ENCODE data around the gene LCN2.
"Not testable (repeated sequence)": the region's sequence is repeated elsewhere in the genome, so short reads cannot be mapped to it uniquely, and the experiment has no call there.

The LCN2 gene

GRCh38 chr9:128149001-128149701 lies at the start of gene LCN2:
TSS of gene LCN2 (plus strand) at chr9:128149453. CDS start at chr9:128149526, 73 bp downstream.
- DNase-seq = no peak

DNA sequence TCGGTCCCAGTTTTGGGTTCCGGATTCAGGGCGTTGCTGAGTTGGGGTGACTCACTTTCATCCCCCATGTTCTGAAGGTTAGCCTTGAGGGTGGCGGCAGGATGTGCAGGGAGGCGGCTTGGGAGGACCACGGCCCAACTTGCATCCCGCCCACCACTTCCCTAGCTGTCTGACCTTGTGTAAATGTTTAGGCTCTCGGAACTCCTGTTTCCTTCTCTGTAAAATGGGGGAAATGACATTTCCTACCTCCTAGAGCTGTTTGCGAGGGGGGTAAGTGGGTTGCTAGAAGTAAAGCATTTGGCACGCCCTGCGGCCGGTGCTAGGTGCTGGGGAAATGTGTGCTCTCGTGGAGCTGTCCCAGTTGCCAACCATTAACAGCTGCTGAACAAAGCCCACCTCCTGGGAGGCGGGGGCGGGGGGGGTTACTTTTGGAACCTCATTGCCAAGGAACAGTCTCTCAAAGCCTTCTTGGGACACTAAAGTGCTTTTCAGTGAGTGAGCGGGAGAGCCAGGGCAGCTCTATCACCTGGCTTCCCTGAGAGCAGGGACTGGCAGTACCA lies 49.2 kb upstream of the LCN2 start:
- no peak for DNase-seq

DNA sequence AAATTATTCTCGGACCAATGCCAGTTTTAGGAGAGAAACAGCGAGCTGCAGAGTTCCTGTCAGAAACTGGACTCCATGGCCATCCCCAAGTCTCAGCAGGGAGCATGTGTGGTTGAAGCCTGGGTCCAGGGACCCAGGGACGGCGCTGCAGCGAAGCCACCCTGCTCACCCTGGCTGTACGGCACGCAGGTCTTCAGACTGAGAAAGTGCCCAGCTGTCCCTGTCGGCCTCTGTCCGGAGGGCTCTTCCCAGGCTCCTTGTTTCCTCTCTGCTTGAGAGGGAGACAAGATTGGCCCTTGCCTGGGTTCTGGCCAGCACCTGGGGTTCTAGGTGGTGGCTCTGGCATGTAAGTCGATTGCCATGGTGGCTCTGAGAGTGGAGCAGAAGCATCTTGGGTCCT lies 48.7 kb upstream of the LCN2 start:
- DNase-seq = no peak

GRCh38 chr9:128101231-128101661 lies 48.0 kb upstream of the LCN2 start:
- DNase-seq = no peak

DNA sequence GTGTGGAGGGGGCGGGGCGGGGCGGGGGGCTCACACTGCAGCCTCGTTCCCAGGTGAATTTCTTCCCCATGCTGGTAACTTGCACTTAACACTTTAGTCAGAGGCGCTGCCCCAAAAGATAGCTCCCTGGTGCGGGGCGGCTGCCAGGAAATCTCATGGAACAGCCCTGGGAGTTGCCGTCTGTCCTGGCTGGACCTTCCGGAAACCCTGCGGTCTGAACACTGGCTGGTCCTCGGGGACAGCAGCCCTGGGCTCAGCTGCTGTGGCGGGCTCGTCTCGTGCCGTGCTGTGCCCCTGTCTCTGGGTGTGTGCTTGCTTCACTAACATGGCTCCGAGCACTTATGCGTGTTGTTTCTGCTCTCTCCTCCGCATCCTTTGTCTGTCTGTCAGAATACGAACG lies 47.6 kb upstream of the LCN2 start:
- DNase-seq = no peak

GRCh38 chr9:128102196-128102595 lies 47.1 kb upstream of the LCN2 start:
- no peak for DNase-seq

- DNase-seq = no peak
These were observed 46.2 kb upstream of the LCN2 start for GRCh38 chr9:128102861-128103588.

DNA sequence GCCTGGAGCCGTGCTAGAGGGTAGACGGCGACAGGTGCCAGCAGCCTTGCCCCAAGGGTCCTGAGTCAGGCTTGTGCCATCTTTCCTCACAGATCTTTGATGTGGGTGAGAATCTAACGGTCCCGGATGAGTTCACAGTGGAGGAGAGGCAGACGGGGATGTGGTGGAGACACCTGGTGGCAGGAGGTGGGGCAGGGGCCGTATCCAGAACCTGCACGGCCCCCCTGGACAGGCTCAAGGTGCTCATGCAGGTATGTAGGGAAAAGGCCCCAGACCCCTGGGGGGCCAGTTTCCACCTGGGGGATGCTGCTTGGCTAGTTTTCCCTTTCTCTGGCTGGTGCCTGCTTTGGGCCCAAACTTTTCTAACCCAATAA lies 45.7 kb upstream of the LCN2 start:
- no peak for DNase-seq

DNA sequence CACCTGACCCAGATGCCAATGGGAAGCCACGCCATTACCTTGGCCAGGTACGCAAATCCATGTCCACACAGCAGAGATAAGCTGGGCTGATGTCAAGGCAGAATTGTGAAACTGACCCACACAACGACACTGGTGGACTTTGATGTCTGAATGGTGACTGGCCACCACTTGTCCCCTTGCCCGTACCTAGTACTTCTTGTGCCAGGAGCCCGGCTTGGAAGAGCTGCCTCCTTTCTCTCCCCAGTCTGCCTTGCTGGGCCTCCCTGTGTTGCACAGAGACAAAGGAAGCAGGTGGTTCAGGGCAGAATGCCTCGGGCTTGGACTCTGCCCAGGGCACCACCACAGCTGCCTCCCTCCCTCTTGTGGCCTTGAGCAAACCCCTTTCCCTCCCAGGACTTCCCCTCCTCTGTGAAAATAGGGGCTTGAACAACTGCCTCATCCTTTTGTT lies 45.1 kb upstream of the LCN2 start:
- no peak for DNase-seq

DNA sequence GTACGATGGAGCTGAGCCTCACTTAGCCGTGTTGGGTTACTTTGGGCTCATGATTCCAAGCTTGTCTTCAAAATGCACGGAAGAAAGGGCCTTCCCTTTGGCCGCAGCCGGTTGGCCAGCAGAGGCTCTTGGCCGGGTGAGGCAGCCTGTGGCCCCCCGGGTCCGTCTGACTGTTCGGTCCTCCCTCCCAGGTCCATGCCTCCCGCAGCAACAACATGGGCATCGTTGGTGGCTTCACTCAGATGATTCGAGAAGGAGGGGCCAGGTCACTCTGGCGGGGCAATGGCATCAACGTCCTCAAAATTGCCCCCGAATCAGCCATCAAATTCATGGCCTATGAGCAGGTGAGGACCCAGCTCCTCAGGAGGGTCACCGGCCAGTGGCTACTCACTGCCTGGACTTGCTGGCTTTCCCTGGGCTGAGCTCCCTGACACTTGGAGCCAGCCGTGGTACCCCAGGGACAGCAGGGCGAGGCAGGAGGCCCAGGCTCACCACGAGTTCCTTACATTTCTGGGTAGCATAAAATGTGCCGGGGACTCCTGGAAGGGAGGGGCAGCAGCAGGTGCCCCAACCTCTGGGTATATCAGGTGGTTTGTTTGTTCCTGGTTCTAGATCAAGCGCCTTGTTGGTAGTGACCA lies 43.6 kb upstream of the LCN2 start:
- no peak for DNase-seq

DNA sequence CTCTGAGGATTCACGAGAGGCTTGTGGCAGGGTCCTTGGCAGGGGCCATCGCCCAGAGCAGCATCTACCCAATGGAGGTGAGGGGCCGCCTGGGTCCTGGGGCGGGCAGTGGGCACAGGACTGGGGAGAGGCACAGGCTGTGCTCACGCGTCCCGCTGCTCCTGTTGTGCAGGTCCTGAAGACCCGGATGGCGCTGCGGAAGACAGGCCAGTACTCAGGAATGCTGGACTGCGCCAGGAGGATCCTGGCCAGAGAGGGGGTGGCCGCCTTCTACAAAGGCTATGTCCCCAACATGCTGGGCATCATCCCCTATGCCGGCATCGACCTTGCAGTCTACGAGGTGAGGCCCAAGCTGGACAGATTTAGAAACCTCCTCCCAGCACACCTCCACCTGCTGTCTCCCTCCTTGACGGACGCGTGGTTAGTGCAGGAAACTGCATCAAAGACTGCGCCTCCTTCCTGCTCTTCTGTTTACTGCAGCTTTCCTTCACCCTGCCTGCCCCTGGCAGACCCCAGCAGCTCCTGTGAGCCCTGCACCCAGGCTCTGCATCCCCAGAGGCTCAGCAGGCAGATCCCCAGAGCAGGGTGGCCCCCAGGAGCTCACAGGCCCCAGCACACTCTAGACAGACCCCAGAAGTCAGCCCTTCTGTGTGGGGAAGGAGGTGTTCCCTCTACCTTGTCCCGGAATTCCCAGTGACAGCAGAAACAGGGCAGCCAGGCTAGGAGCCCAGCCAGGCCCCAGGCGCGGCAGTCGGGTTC lies 42.9 kb upstream of the LCN2 start:
- no peak for DNase-seq

DNA sequence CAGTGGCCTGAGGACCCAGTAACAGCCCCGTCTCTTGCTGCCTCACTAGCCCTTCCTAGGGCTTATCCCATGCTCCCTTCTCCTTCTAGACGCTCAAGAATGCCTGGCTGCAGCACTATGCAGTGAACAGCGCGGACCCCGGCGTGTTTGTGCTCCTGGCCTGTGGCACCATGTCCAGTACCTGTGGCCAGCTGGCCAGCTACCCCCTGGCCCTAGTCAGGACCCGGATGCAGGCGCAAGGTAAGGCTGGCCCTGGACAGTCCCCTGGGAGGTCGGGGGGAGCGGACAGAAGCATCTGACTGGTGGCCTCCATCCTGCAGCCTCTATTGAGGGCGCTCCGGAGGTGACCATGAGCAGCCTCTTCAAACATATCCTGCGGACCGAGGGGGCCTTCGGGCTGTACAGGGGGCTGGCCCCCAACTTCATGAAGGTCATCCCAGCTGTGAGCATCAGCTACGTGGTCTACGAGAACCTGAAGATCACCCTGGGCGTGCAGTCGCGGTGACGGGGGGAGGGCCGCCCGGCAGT lies 42.2 kb upstream of the LCN2 start:
- DNase-seq = no peak

DNA sequence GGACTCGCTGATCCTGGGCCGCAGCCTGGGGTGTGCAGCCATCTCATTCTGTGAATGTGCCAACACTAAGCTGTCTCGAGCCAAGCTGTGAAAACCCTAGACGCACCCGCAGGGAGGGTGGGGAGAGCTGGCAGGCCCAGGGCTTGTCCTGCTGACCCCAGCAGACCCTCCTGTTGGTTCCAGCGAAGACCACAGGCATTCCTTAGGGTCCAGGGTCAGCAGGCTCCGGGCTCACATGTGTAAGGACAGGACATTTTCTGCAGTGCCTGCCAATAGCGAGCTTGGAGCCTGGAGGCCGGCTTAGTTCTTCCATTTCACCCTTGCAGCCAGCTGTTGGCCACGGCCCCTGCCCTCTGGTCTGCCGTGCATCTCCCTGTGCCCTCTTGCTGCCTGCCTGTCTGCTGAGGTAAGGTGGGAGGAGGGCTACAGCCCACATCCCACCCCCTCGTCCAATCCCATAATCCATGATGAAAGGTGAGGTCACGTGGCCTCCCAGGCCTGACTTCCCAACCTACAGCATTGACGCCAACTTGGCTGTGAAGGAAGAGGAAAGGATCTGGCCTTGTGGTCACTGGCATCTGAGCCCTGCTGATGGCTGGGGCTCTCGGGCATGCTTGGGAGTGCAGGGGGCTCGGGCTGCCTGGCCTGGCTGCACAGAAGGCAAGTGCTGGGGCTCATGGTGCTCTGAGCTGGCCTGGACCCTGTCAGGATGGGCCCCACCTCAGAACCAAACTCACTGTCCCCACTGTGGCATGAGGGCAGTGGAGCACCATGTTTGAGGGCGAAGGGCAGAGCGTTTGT lies 41.6 kb upstream of the LCN2 start:
- DNase-seq = no peak

DNA sequence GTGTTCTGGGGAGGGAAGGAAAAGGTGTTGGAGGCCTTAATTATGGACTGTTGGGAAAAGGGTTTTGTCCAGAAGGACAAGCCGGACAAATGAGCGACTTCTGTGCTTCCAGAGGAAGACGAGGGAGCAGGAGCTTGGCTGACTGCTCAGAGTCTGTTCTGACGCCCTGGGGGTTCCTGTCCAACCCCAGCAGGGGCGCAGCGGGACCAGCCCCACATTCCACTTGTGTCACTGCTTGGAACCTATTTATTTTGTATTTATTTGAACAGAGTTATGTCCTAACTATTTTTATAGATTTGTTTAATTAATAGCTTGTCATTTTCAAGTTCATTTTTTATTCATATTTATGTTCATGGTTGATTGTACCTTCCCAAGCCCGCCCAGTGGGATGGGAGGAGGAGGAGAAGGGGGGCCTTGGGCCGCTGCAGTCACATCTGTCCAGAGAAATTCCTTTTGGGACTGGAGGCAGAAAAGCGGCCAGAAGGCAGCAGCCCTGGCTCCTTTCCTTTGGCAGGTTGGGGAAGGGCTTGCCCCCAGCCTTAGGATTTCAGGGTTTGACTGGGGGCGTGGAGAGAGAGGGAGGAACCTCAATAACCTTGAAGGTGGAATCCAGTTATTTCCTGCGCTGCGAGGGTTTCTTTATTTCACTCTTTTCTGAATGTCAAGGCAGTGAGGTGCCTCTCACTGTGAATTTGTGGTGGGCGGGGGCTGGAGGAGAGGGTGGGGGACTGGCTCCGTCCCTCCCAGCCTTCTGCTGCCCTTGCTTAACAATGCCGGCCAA lies 40.8 kb upstream of the LCN2 start:
- no peak for DNase-seq

DNA sequence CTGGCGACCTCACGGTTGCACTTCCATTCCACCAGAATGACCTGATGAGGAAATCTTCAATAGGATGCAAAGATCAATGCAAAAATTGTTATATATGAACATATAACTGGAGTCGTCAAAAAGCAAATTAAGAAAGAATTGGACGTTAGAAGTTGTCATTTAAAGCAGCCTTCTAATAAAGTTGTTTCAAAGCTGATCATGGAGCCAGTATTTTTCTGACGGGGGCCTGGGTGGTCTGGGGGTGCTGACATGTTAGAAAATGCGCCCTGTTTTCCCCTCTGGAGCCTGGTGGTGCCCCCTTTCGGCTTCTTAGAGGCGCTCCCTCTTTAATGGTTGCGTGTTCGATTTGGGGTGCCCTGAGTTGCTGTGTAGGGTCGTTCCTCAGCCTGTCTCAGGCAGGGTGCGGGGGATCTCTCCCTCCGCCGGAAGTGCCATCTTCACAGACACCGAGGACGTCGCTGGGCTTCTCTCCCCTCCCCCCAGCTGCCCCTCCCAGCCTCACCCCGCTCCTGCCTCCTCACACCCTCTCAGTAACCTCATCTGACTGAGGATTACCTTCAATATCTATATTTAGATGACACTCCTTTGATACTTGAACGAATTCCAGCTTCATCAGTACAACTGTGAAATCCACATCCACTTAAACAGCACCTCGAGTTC lies 40.1 kb upstream of the LCN2 start:
- no peak for DNase-seq

DNA sequence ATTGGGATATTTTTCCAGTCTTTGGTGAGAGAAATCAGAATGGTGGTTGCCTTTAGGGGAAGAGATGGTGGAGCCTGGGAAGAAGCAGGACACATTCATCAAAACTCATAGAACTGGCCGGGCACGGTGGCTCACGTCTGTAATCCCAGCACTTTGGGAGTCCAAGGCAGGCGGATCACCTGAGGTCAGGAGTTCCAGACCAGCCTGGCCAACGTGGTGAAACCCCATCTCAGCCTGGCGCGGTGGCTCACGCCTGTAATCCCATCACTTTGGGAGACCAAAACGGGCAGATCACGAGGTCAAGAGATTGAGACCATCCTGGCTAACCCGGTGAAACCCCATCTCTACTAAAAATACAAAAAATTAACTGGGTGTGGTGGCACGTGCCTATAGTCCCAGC lies 37.5 kb upstream of the LCN2 start:
- DNase-seq = not testable (repeated sequence)

DNA sequence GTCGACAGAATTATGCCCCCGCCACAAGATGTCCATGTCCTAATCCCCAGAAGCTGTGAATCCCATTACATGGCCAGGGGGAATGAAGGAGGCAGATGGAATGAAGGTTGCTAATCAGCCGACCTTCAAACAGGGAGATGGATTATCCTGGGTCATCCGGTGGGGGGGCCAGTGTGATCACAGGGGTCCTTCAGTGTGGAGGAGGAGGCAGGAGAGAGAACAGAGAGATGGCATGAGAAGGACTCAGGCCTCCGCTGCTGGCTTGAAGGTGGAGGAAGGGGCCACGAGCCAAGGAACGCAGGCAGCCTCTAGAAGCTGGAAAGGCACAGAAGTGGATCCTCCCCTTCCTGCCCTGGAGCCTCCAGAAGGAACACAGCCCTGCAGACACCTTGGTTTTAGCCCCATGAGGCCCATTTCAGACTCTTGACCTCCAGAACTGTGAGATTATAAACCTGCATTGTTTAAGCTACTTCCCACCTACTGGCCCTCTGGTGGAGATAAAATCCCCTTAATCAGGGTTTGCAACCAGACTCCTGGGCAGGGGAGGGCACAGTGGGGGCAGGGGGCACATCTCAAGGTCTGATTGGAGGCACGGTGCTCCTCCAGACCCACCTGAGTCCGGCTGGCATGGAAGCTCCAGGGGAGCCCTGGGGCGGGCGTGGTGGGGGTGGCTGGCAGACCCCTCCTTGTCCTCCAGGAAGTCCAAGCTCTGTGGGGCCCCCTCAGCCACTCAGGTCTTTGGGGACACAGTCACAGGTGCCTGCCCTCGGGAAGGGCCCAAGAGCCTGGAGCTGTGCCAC lies 35.5 kb upstream of the LCN2 start:
- DNase-seq = no peak

DNA sequence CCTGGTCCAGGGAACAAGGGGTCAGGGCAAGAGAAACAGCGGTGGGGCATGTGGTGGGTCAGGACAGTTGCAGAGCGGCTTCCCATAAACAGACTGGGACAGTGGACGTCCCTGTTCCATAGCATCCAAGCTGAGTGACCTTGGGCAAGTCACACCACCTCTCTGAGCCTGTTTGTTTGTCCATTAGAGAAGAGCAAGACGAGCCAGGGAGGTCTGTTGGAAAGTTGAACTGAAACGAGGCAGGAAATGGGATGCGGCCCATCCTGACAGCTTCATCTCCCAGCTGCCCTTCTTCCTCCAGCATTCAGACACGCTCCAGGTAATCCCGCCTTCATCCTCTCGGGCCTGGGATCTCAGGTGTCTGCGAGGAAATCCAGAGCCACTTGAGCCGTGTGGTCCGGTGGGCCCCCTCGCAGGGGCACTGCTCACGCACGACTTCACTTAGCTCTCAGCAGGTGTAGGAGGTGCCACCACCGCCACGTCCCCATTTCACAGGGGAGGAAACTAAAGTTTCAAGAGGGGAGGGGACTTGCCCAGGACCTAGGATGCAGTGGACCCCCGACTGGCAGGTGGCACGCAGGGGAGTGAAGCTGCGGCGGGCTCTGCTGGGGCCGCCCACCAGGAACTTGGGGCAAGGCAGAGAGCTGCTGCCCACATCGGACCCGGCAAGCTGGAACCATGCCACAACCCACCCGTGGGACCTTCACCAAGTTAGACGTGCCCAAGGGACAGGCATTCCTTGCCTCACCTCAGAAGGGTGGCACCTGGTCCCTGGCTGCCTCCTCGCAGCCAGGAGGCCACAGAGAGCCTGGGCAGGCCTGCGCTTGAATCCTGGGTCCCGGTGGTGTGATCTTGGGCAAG lies 34.7 kb upstream of the LCN2 start:
- no peak for DNase-seq

Measured in NCI-H526 treated with DMSO at 0.1 percent for 48 hours (cell line).